Chondrocyte (in vitro differentiated cells): Measurements from ENCODE around the gene NOSTRIN. TPM values are rescaled to one million over a fixed set of nuclear protein-coding genes. Genes with fewer than 3 reads are reported as not detected.
"Not testable (repeated sequence)": the region's sequence is repeated elsewhere in the genome, so short reads cannot be mapped to it uniquely, and the experiment has no call there.

Experiments used
- DNase-seq: peaks from one replicate; pipeline ENCODE4 v3.0.0; 2021; ENCODE audit warnings: mixed read lengths, low spot score
- H3K27ac Mint-ChIP-seq: one replicate; pipeline ENCODE4 v1.8.0; 2021; ENCODE audit warnings: mild to moderate bottlenecking, moderate library complexity, mixed read lengths; ENCODE audit not compliant: unreplicated experiment
- H3K27me3 Mint-ChIP-seq: 2 replicates; pipeline ENCODE4 v1.8.0; 2021; ENCODE audit warnings: low read depth, mixed read lengths
- H3K36me3 Mint-ChIP-seq: 2 replicates; pipeline ENCODE4 v1.8.0; 2021; ENCODE audit warnings: low read depth, mixed read lengths
- H3K4me1 Mint-ChIP-seq: 2 replicates; pipeline ENCODE4 v1.8.0; 2021; ENCODE audit warnings: low read depth, mild to moderate bottlenecking, mixed read lengths
- H3K4me3 Mint-ChIP-seq: one replicate; pipeline ENCODE4 v1.8.0; 2021; ENCODE audit warnings: mild to moderate bottlenecking, moderate library complexity, mixed read lengths; ENCODE audit not compliant: unreplicated experiment
- H3K9me3 Mint-ChIP-seq: 2 replicates; pipeline ENCODE4 v1.8.0; 2021; ENCODE audit warnings: low read depth, mixed read lengths
- CTCF ChIP-seq: fragments of 200-600 bp; sonication (generic); IDR thresholded peaks from 2 replicates; pipeline ENCODE4 v1.5.0; 2021; ENCODE audit warnings: antibody characterized with exemption, mild to moderate bottlenecking, moderate library complexity
- total RNA-seq: library from RNA; stranded (reverse); gene quantifications from 3 replicates; pipeline ENCODE4 v1.2.1, GENCODE V29; 2021

Gene NOSTRIN
- total RNA-seq, 1 donor from 2014 or later = 0.27 TPM

GRCh38 chr2:168765401-168765800 is 37.0 kb upstream of the NOSTRIN start:
- no peak overlapping the region for H3K4me3 Mint-ChIP-seq
- no peaks in the 10 kb centered on the region for H3K4me1 Mint-ChIP-seq
- no peak for TF ChIP-seq CTCF
- no peak overlapping the region for H3K27ac Mint-ChIP-seq
- peaks cover 17% of the 10 kb centered on the region for H3K36me3 Mint-ChIP-seq
- H3K9me3 Mint-ChIP-seq = no peaks in the 10 kb centered on the region
- H3K27me3 Mint-ChIP-seq = no peaks in the 10 kb centered on the region
- no peak for DNase-seq

- H3K27me3 Mint-ChIP-seq = no peaks in the 10 kb centered on the region
- no peak overlapping the region for H3K27ac Mint-ChIP-seq
- H3K9me3 Mint-ChIP-seq = no peaks in the 10 kb centered on the region
- H3K4me1 Mint-ChIP-seq = no peaks in the 10 kb centered on the region
- peaks cover 19% of the 10 kb centered on the region for H3K36me3 Mint-ChIP-seq
- DNase-seq = no peak
- H3K4me3 Mint-ChIP-seq = no peak overlapping the region
- TF ChIP-seq CTCF = no peak
Measured at GRCh38 chr2:168766600-168766999, 35.8 kb upstream of the NOSTRIN start.

- Mint-ChIP-seq H3K9me3 (no peaks in the 10 kb centered on the region), H3K4me3 (no peak overlapping the region), H3K36me3 (peaks cover 19% of the 10 kb centered on the region), H3K27ac (no peak overlapping the region), H3K4me1 (no peaks in the 10 kb centered on the region), H3K27me3 (no peaks in the 10 kb centered on the region)
- TF ChIP-seq CTCF = no peak
- no peak for DNase-seq
Measured at GRCh38 chr2:168767258-168767657, 35.2 kb upstream of the NOSTRIN start.

- H3K27ac Mint-ChIP-seq, H3K9me3 Mint-ChIP-seq, H3K27me3 Mint-ChIP-seq, H3K4me3 Mint-ChIP-seq, DNase-seq, H3K4me1 Mint-ChIP-seq: not testable (repeated sequence)
- peaks cover 19% of the 10 kb centered on the region for H3K36me3 Mint-ChIP-seq
Measured at GRCh38 chr2:168768357-168768756, 34.1 kb upstream of the NOSTRIN start.

- H3K27me3 Mint-ChIP-seq = no peaks in the 10 kb centered on the region
- TF ChIP-seq CTCF = no peak
- no peak for DNase-seq
- peaks cover 3% of the 10 kb centered on the region for H3K4me1 Mint-ChIP-seq
- H3K36me3 Mint-ChIP-seq = peaks cover 18% of the 10 kb centered on the region
- no peak overlapping the region for H3K27ac Mint-ChIP-seq
- H3K9me3 Mint-ChIP-seq = peaks cover 5% of the 10 kb centered on the region
- H3K4me3 Mint-ChIP-seq = no peak overlapping the region
Measured at GRCh38 chr2:168770796-168771195, 31.6 kb upstream of the NOSTRIN start.

- peaks cover 16% of the 10 kb centered on the region for H3K36me3 Mint-ChIP-seq
- peaks cover 6% of the 10 kb centered on the region for H3K9me3 Mint-ChIP-seq
- no peak for TF ChIP-seq CTCF
- peaks cover 3% of the 10 kb centered on the region for H3K4me1 Mint-ChIP-seq
- H3K4me3 Mint-ChIP-seq = no peak overlapping the region
- H3K27me3 Mint-ChIP-seq = no peaks in the 10 kb centered on the region
- no peak for DNase-seq
- no peak overlapping the region for H3K27ac Mint-ChIP-seq
Measured at GRCh38 chr2:168772704-168773103, 29.7 kb upstream of the NOSTRIN start.
